HepG2 (cell line): Measurements from ENCODE around the gene CD72. TPM values are rescaled to one million over a fixed set of nuclear protein-coding genes. Genes with fewer than 3 reads are reported as not detected.
A peak's percentile ranks its signal among the peaks of the same experiment; 100 is the strongest.

Experiments
- CBX2 ChIP-seq, 2 experiments: fragments of 200-600 bp in 1 of 2; sonication (generic); formaldehyde crosslinking in 1 of 2; IDR thresholded peaks; 2 replicates each; pipeline versions ENCODE4 v1.7.0 to v1.8.1; 2018 to 2022; ENCODE audit warnings: low read depth in 2 of 2, low read length in 1 of 2, mild to moderate bottlenecking in 1 of 2, missing genetic modification reagents in 1 of 2
- DR1 ChIP-seq: sonication (generic); formaldehyde crosslinking; IDR thresholded peaks from 2 replicates; pipeline ENCODE4 v1.8.0; 2021; ENCODE audit warnings: mild to moderate bottlenecking, missing genetic modification reagents, inconsistent platforms
- FIP1L1 ChIP-seq: fragments of 200-400 bp; formaldehyde crosslinking; IDR thresholded peaks from 2 replicates; pipeline ENCODE4 v1.6.1; 2018; ENCODE audit warnings: low read depth, mild to moderate bottlenecking, low read length, moderate library complexity, borderline replicate concordance; ENCODE audit not compliant: insufficient read depth
- GABPB1 ChIP-seq: IDR thresholded peaks from 2 replicates; pipeline ENCODE4 v1.6.1; 2016; ENCODE audit warnings: mild to moderate bottlenecking, missing genetic modification reagents, moderate library complexity, missing compliant biosample characterization
- GATAD1 ChIP-seq: IDR thresholded peaks from 2 replicates; pipeline ENCODE4 v1.6.1; 2016; ENCODE audit warnings: missing genetic modification reagents, missing compliant biosample characterization
- HOXD1 ChIP-seq: sonication (generic); formaldehyde crosslinking; IDR thresholded peaks from 2 replicates; pipeline ENCODE4 v1.5.0; 2020; ENCODE audit warnings: missing genetic modification reagents
- KDM5A ChIP-seq: fragments of 200-600 bp; sonication (generic); IDR thresholded peaks from 2 replicates; pipeline ENCODE4 v1.7.0; 2018; ENCODE audit warnings: antibody characterized with exemption, mild to moderate bottlenecking, low read length, borderline replicate concordance
- MED1 ChIP-seq: sonication (generic); formaldehyde crosslinking; IDR thresholded peaks from 2 replicates; pipeline ENCODE4 v1.4.0; 2020; ENCODE audit warnings: missing genetic modification reagents
- NFE2L1 ChIP-seq: sonication (generic); formaldehyde crosslinking; IDR thresholded peaks from 2 replicates; pipeline ENCODE4 v1.4.0; 2020; ENCODE audit warnings: missing genetic modification reagents, mild to moderate bottlenecking, borderline replicate concordance
- NFYC ChIP-seq: IDR thresholded peaks from 2 replicates; pipeline ENCODE4 v1.6.1; 2016; ENCODE audit warnings: missing genetic modification reagents, missing compliant biosample characterization
- NONO ChIP-seq, 2 experiments: fragments of 450-650 bp in 1 of 2; sonication (generic) in 1 of 2; formaldehyde crosslinking in 1 of 2; IDR thresholded peaks in 1 of 2; conservative IDR thresholded peaks in 1 of 2; 2 replicates each; pipeline versions ENCODE4 v1.6.1 to v1.8.0; 2017 to 2022; ENCODE audit warnings: mild to moderate bottlenecking in 1 of 2, missing genetic modification reagents in 1 of 2, moderate library complexity in 1 of 2
- PAF1 ChIP-seq: IDR thresholded peaks from 2 replicates; pipeline ENCODE4 v1.6.1; 2016; ENCODE audit warnings: missing genetic modification reagents, missing compliant biosample characterization
- RARA ChIP-seq: IDR thresholded peaks from 2 replicates; pipeline ENCODE4 v1.6.1; 2016; ENCODE audit warnings: missing genetic modification reagents, missing compliant biosample characterization
- TAF1 ChIP-seq: sonication (generic); formaldehyde crosslinking; IDR thresholded peaks from 2 replicates; pipeline ENCODE4 v1.4.0; 2020; ENCODE audit warnings: missing genetic modification reagents
- TP53 ChIP-seq: sonication (generic); formaldehyde crosslinking; conservative IDR thresholded peaks from 2 replicates; pipeline ENCODE4 v1.4.0; 2020; ENCODE audit warnings: missing genetic modification reagents
- XBP1 ChIP-seq: sonication (generic); formaldehyde crosslinking; IDR thresholded peaks from 2 replicates; pipeline ENCODE4 v1.5.0; 2020; ENCODE audit warnings: missing genetic modification reagents
- ZKSCAN5 ChIP-seq: sonication (generic); formaldehyde crosslinking; IDR thresholded peaks from 2 replicates; pipeline ENCODE4 v1.5.1; 2020; ENCODE audit warnings: mild to moderate bottlenecking, missing genetic modification reagents
- ZNF124 ChIP-seq: sonication (generic); formaldehyde crosslinking; IDR thresholded peaks from 2 replicates; pipeline ENCODE4 v1.4.0; 2020; ENCODE audit warnings: missing genetic modification reagents
- ZNF326 ChIP-seq: sonication (generic); formaldehyde crosslinking; IDR thresholded peaks from 2 replicates; pipeline ENCODE4 v1.4.0; 2020; ENCODE audit warnings: missing genetic modification reagents, borderline replicate concordance
- ZNF337 ChIP-seq: sonication (generic); formaldehyde crosslinking; IDR thresholded peaks from 2 replicates; pipeline ENCODE4 v1.5.1; 2020; ENCODE audit warnings: missing genetic modification reagents, low read depth, mild to moderate bottlenecking, borderline replicate concordance
- ZNF737 ChIP-seq: sonication (generic); formaldehyde crosslinking; IDR thresholded peaks from 2 replicates; pipeline ENCODE4 v1.5.0; 2020; ENCODE audit warnings: missing genetic modification reagents, mild to moderate bottlenecking, borderline replicate concordance
- ZNF75D ChIP-seq: sonication (generic); formaldehyde crosslinking; IDR thresholded peaks from 2 replicates; pipeline ENCODE4 v1.8.1; 2023; ENCODE audit warnings: missing genetic modification reagents, mild to moderate bottlenecking, borderline replicate concordance
- ZNF772 ChIP-seq: sonication (generic); formaldehyde crosslinking; IDR thresholded peaks from 2 replicates; pipeline ENCODE4 v1.5.0; 2020; ENCODE audit warnings: mild to moderate bottlenecking, missing genetic modification reagents
- polyA plus RNA-seq, 8 experiments: library from polyadenylated mRNA; depleted of rRNA in 3 of 8; stranded (reverse) in 7 of 8; unstranded in 1 of 8; fragments of >200 nt; fragmentation: Illumina TruSeq in 4 of 8; extraction: Trizol in 4 of 8; gene quantifications; 2 replicates each; pipeline versions ENCODE4 v1.2.1 to v1.2.3, GENCODE V29; 2011 to 2016; ENCODE audit warnings: low read depth in 4 of 8, missing spikeins in 1 of 8, mixed read lengths in 1 of 8; ENCODE audit not compliant: insufficient read depth in 1 of 8
- total RNA-seq, 5 experiments: library from RNA; depleted of rRNA; stranded (reverse); fragments of >200 nt; fragmentation: Illumina TruSeq; extraction: Trizol; gene quantifications; 2 replicates each; pipeline ENCODE4 v1.2.3, GENCODE V29; 2016; ENCODE audit warnings: low read depth in 1 of 5
- TF ChIP-seq, protein P1 (sequence below): sonication (generic); formaldehyde crosslinking; IDR thresholded peaks from 2 replicates; pipeline ENCODE4 v1.4.0; 2020; ENCODE audit warnings: low read depth, mild to moderate bottlenecking, missing genetic modification reagents
- TF ChIP-seq, protein P2 (sequence below): sonication (generic); formaldehyde crosslinking; IDR thresholded peaks from 2 replicates; pipeline ENCODE4 v1.8.1; 2023; ENCODE audit warnings: mild to moderate bottlenecking, inconsistent platforms, moderate library complexity, missing genetic modification reagents, borderline replicate concordance
- TF ChIP-seq, protein P3 (sequence below): sonication (generic); formaldehyde crosslinking; conservative IDR thresholded peaks from 2 replicates; pipeline ENCODE4 v1.4.0; 2020; ENCODE audit warnings: missing genetic modification reagents
- TF ChIP-seq, protein P4 (sequence below): sonication (generic); formaldehyde crosslinking; IDR thresholded peaks from 2 replicates; pipeline ENCODE4 v1.8.1; 2023; ENCODE audit warnings: missing genetic modification reagents, mild to moderate bottlenecking, borderline replicate concordance

CD72 gene
- total and polyA plus RNA-seq, 2 of the 13 experiments (the other 11 are each of a cell fraction or from before 2014, with no cell fraction given): 0.18 to 1.1 TPM

DNA sequence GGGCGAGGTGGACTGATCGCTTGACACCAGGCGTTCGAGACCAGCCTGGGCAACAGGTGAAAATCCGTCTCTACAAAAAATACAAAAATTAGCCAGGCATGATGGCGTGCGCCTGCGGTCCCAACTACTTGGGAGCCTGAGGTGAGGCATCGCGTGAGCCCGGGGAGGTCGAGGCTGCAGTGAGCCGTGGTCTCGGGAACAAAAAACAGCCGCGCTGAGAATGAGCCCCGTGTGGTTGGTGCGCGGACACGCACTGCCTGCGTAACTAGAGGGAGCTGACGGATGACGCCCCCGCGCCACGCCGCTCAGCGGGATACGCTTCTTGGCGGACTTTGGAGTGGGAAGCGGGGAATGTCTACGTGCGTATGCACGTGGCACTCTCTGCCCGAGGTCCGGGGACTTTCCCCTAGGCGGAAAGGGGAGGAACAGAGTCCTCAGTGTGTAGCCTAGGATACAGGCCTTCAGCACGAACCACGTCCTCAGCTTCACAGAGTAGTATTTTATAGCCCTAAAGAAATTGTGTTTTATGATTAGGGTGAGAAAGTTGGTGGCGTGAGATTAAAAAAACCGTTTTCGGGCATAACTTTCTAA lies 39.4 kb upstream of the CD72 start, which contains the start of gene RMRP (continued):
- TF ChIP-seq, protein P1, sequence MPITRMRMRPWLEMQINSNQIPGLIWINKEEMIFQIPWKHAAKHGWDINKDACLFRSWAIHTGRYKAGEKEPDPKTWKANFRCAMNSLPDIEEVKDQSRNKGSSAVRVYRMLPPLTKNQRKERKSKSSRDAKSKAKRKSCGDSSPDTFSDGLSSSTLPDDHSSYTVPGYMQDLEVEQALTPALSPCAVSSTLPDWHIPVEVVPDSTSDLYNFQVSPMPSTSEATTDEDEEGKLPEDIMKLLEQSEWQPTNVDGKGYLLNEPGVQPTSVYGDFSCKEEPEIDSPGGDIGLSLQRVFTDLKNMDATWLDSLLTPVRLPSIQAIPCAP (CRISPR knock-in tag): no peak
- TF ChIP-seq RARA (CRISPR knock-in tag) (peak; percentile 49), ZKSCAN5 (no peak), ZNF326 (CRISPR knock-in tag) (no peak), ZNF737 (CRISPR knock-in tag) (0 out of 2 replicates have a peak, but pooled peaks have one; percentile 76), TAF1 (CRISPR knock-in tag) (peak; percentile 51), ZNF337 (CRISPR knock-in tag) (no peak; the same call in 1 of the 2 replicates), FIP1L1 (no peak), TP53 (CRISPR knock-in tag) (peak; percentile 95), NFYC (CRISPR knock-in tag) (peak; percentile 53; the same call in 1 of the 2 replicates), HOXD1 (peak; percentile 95), ZNF75D (no peak), DR1 (CRISPR knock-in tag) (peak; percentile 52; the same call in 1 of the 2 replicates), XBP1 (peak; percentile 97), PAF1 (CRISPR knock-in tag) (no peak), NFE2L1 (CRISPR knock-in tag) (no peak), ZNF772 (CRISPR knock-in tag) (peak; percentile 99), MED1 (CRISPR knock-in tag) (peak; percentile 97), ZNF124 (peak; percentile 94), GABPB1 (peak; percentile 80), GATAD1 (peak; percentile 84), KDM5A (no peak), CBX2 (IDR thresholded peaks at IDR 0.05; ENCODE audit: low read depth, low read length) (no peak), CBX2 (CRISPR knock-in tag; IDR thresholded peaks at IDR 0.05; ENCODE audit: low read depth) (peak; percentile 94), NONO (IDR thresholded peaks at IDR 0.05) (no peak), NONO (CRISPR knock-in tag; conservative IDR thresholded peaks at IDR 0.05) (peak; percentile 97)
- TF ChIP-seq, protein P2, sequence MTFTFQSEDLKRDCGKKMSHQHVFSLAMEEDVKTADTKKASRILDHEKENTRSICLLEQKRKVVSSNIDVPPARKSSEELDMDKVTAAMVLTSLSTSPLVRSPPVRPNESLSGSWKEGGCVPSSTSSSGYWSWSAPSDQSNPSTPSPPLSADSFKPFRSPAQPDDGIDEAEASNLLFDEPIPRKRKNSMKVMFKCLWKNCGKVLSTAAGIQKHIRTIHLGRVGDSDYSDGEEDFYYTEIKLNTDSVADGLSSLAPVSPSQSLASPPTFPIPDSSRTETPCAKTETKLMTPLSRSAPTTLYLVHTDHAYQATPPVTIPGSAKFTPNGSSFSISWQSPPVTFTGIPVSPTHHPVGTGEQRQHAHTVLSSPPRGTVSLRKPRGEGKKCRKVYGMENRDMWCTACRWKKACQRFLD (CRISPR knock-in tag): peak; percentile 79
- TF ChIP-seq, protein P3, sequence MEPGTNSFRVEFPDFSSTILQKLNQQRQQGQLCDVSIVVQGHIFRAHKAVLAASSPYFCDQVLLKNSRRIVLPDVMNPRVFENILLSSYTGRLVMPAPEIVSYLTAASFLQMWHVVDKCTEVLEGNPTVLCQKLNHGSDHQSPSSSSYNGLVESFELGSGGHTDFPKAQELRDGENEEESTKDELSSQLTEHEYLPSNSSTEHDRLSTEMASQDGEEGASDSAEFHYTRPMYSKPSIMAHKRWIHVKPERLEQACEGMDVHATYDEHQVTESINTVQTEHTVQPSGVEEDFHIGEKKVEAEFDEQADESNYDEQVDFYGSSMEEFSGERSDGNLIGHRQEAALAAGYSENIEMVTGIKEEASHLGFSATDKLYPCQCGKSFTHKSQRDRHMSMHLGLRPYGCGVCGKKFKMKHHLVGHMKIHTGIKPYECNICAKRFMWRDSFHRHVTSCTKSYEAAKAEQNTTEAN (CRISPR knock-in tag): peak; percentile 94
- TF ChIP-seq, protein P4, sequence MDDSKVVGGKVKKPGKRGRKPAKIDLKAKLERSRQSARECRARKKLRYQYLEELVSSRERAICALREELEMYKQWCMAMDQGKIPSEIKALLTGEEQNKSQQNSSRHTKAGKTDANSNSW (CRISPR knock-in tag): 0 out of 2 replicates have a peak, but pooled peaks have one; percentile 59
